ENCODE results near the gene TOGARAM2. TPM values are rescaled to one million over a fixed set of nuclear protein-coding genes. Genes with fewer than 3 reads are reported as not detected.

The TOGARAM2 gene
- total and polyA plus RNA-seq, 2 experiments from 2014 or later, result 1.8 TPM

- no peak; the same call in 2 of the 3 replicates for ATAC-seq
- peaks cover 19% of the 10 kb centered on the region for H3K4me1 Mint-ChIP-seq
- no peak overlapping the region; the same call in 1 of the 2 replicates for H2AFZ ChIP-seq
Observed at GRCh38 chr2:29012211-29012681, 31.1 kb downstream of the TOGARAM2 start.

More at GRCh38 chr2:29012211-29012681, 31.1 kb downstream of the TOGARAM2 start:
- H3K27ac ChIP-seq (ENCODE audit: low read depth), result no peak overlapping the region
- no peak overlapping the region for H3K4me3 Mint-ChIP-seq
- peaks cover 6% of the 10 kb centered on the region for H3K27me3 Mint-ChIP-seq (ENCODE audit: insufficient read depth, low read depth, poor library complexity)
- no peak overlapping the region for H3K4me2 ChIP-seq
- H3K27me3 ChIP-seq (ENCODE audit: insufficient read depth), result no peaks in the 10 kb centered on the region
- TF ChIP-seq ZNF462 (CRISPR knock-in tag; IDR thresholded peaks at IDR 0.05) (no peak), NANOG (IDR thresholded peaks at IDR 0.05; ENCODE audit: borderline replicate concordance) (no peak), CTCF (conservative IDR thresholded peaks at IDR 0.05; ENCODE audit: low read depth in 2 of 2) (no peak), CREB1 (CRISPR knock-in tag; IDR thresholded peaks at IDR 0.05; ENCODE audit: low read depth) (no peak), STAT1 (IDR thresholded peaks at IDR 0.05; ENCODE audit: unreplicated experiment) (no peak), REST (IDR thresholded peaks at IDR 0.05; ENCODE audit: unreplicated experiment) (no peak), ZNF114 (CRISPR knock-in tag; IDR thresholded peaks at IDR 0.05) (no peak), EZH2 (IDR thresholded peaks at IDR 0.05; ENCODE audit: low read depth, unreplicated experiment) (no peak)
- no peaks in the 10 kb centered on the region for H3F3A ChIP-seq (replicated peaks; ENCODE audit: low read depth)
- no peak overlapping the region for H3K4me3 ChIP-seq
- H3K27ac Mint-ChIP-seq, result no peak overlapping the region
- DNase-seq (ENCODE audit: low spot score), result no peak
- 0 out of 2 replicates have a peak, but pooled peaks cover 4% of the 10 kb centered on the region for H3K4me1 ChIP-seq (ENCODE audit: insufficient read depth)
- H4K20me1 ChIP-seq (replicated peaks; ENCODE audit: insufficient read depth), result no peaks in the 10 kb centered on the region
- no peaks in the 10 kb centered on the region for H3K36me3 Mint-ChIP-seq (ENCODE audit: low read depth)
- no peaks in the 10 kb centered on the region for H3K9me2 ChIP-seq (ENCODE audit: insufficient read depth)
- H3K36me3 ChIP-seq (ENCODE audit: insufficient read depth), result no peaks in the 10 kb centered on the region
- H3K79me2 ChIP-seq (replicated peaks; ENCODE audit: insufficient read depth), result no peaks in the 10 kb centered on the region
- no peaks in the 10 kb centered on the region for H3K9me3 Mint-ChIP-seq

Measured in GM23338 (cell line).